ENCODE results near the gene SHC3.

DNA sequence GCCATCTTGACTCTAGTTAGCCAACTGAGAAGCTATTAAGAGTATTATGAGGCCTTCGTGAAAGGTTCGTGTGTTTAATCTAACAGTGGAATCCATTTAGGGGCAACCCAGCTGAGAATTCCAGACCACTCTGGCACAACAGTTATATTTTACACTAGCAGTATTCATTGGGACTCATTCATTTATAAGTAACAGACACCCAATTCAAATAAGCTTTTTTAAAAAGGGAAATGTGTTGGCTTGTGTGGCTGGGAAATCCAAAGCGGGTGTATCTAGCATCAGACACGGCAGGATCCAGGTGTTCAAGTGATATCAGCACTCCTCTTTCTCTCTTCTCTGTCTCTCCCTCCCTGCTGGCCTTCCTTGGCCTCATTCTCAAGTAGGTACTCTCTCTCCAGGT lies 46.0 kb upstream of the SHC3 start:
- TF ChIP-seq, protein P1, sequence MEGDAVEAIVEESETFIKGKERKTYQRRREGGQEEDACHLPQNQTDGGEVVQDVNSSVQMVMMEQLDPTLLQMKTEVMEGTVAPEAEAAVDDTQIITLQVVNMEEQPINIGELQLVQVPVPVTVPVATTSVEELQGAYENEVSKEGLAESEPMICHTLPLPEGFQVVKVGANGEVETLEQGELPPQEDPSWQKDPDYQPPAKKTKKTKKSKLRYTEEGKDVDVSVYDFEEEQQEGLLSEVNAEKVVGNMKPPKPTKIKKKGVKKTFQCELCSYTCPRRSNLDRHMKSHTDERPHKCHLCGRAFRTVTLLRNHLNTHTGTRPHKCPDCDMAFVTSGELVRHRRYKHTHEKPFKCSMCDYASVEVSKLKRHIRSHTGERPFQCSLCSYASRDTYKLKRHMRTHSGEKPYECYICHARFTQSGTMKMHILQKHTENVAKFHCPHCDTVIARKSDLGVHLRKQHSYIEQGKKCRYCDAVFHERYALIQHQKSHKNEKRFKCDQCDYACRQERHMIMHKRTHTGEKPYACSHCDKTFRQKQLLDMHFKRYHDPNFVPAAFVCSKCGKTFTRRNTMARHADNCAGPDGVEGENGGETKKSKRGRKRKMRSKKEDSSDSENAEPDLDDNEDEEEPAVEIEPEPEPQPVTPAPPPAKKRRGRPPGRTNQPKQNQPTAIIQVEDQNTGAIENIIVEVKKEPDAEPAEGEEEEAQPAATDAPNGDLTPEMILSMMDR (conservative IDR thresholded peaks at IDR 0.05; ENCODE audit: low read length): no peak
- TF ChIP-seq EZH2phosphoT487 (IDR thresholded peaks at IDR 0.05; ENCODE audit: borderline replicate concordance, low read depth, low read length): no peak
